Upper lobe of left lung (tissue), 4 donors: ENCODE measurements around the gene TMEM79.

Experiments used
- EP300 ChIP-seq, 4 donors: sonication (generic); formaldehyde crosslinking; IDR thresholded peaks; one replicate each; pipeline ENCODE4 v1.5.1; 2017; ENCODE audit warnings: antibody characterized with exemption in 4 of 4, control low read depth in 2 of 4
- POLR2A ChIP-seq, 4 donors: fragments of 450-650 bp; IDR thresholded peaks; one replicate each; pipeline ENCODE4 v1.5.1; 2016 to 2017; ENCODE audit warnings: antibody characterized with exemption in 4 of 4, mild to moderate bottlenecking in 2 of 4
- POLR2AphosphoS5 ChIP-seq, 2 donors: sonication (generic); formaldehyde crosslinking; IDR thresholded peaks; one replicate each; pipeline ENCODE4 v1.5.1; 2017; ENCODE audit warnings: antibody characterized with exemption in 2 of 2
- TF ChIP-seq, protein P1 (sequence below), 6 experiments: fragments of 450-650 bp in 4 of 6; fragments of 200-600 bp in 2 of 6; sonication (generic) in 2 of 6; IDR thresholded peaks; one replicate each; pipeline ENCODE4 v1.5.1; 2016 to 2019; ENCODE audit warnings: antibody characterized with exemption in 6 of 6

- TF ChIP-seq POLR2A (IDR thresholded peaks at IDR 0.05) (no peak), POLR2AphosphoS5 (IDR thresholded peaks at IDR 0.05) (no peak), EP300 (IDR thresholded peaks at IDR 0.05) (no peak)
- TF ChIP-seq, protein P1, sequence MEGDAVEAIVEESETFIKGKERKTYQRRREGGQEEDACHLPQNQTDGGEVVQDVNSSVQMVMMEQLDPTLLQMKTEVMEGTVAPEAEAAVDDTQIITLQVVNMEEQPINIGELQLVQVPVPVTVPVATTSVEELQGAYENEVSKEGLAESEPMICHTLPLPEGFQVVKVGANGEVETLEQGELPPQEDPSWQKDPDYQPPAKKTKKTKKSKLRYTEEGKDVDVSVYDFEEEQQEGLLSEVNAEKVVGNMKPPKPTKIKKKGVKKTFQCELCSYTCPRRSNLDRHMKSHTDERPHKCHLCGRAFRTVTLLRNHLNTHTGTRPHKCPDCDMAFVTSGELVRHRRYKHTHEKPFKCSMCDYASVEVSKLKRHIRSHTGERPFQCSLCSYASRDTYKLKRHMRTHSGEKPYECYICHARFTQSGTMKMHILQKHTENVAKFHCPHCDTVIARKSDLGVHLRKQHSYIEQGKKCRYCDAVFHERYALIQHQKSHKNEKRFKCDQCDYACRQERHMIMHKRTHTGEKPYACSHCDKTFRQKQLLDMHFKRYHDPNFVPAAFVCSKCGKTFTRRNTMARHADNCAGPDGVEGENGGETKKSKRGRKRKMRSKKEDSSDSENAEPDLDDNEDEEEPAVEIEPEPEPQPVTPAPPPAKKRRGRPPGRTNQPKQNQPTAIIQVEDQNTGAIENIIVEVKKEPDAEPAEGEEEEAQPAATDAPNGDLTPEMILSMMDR (IDR thresholded peaks at IDR 0.05) = no peak
Observed at GRCh38 chr1:156258859-156259258, 25.3 kb upstream of the TMEM79 start.
